22Rv1 (cell line): ENCODE results near the gene TMEM151B.

Experiments
- ZFX ChIP-seq: fragments of 450-650 bp; IDR thresholded peaks from 2 replicates; pipeline ENCODE4 v1.6.1; 2017; ENCODE audit warnings: antibody characterized with exemption, borderline replicate concordance
- TF ChIP-seq, protein P1 (sequence below): fragments of 450-650 bp; IDR thresholded peaks from 2 replicates; pipeline ENCODE4 v1.5.1; 2017; ENCODE audit warnings: mild to moderate bottlenecking

GRCh38 chr6:44267252-44267651 is 3.0 kb upstream of the TMEM151B start:
- TF ChIP-seq, protein P1, sequence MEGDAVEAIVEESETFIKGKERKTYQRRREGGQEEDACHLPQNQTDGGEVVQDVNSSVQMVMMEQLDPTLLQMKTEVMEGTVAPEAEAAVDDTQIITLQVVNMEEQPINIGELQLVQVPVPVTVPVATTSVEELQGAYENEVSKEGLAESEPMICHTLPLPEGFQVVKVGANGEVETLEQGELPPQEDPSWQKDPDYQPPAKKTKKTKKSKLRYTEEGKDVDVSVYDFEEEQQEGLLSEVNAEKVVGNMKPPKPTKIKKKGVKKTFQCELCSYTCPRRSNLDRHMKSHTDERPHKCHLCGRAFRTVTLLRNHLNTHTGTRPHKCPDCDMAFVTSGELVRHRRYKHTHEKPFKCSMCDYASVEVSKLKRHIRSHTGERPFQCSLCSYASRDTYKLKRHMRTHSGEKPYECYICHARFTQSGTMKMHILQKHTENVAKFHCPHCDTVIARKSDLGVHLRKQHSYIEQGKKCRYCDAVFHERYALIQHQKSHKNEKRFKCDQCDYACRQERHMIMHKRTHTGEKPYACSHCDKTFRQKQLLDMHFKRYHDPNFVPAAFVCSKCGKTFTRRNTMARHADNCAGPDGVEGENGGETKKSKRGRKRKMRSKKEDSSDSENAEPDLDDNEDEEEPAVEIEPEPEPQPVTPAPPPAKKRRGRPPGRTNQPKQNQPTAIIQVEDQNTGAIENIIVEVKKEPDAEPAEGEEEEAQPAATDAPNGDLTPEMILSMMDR = no peak
- no peak for TF ChIP-seq ZFX
